DND-41 (cell line): ENCODE measurements around the gene LAT.

Experiments used
- EZH2 ChIP-seq: IDR thresholded peaks from 3 replicates; pipeline ENCODE4 v1.6.1; 2012; ENCODE audit warnings: borderline replicate concordance, low read depth, mild to moderate bottlenecking, moderate library complexity, low read length, inconsistent platforms; ENCODE audit not compliant: severe bottlenecking
- TF ChIP-seq, protein P1 (sequence below): IDR thresholded peaks from 2 replicates; pipeline ENCODE4 v1.5.1; 2012; ENCODE audit warnings: borderline replicate concordance, low read length, moderate library complexity, mild to moderate bottlenecking; ENCODE audit not compliant: poor library complexity, severe bottlenecking; ENCODE audit errors: extremely low read depth

DNA sequence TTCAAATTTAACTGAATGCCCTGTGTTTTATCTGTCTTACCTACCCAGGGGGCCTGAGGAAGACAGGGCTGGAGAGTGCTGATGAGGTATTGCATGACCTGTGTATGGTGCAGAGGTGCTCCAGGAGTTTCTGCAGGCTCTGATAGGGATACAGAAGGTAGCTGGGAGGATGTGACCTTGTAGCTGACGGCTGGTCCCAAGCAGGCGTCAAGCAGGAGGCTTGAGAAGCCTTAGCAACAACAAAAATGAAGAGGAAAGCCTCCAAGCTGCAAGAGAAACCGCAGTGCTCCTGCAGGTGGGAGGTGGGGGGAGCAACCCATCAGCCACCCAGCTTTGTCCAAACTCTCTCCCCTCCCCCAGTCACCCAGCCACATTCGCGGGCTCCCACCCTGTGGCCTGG, 40.4 kb downstream of the LAT start:
- TF ChIP-seq, protein P1, sequence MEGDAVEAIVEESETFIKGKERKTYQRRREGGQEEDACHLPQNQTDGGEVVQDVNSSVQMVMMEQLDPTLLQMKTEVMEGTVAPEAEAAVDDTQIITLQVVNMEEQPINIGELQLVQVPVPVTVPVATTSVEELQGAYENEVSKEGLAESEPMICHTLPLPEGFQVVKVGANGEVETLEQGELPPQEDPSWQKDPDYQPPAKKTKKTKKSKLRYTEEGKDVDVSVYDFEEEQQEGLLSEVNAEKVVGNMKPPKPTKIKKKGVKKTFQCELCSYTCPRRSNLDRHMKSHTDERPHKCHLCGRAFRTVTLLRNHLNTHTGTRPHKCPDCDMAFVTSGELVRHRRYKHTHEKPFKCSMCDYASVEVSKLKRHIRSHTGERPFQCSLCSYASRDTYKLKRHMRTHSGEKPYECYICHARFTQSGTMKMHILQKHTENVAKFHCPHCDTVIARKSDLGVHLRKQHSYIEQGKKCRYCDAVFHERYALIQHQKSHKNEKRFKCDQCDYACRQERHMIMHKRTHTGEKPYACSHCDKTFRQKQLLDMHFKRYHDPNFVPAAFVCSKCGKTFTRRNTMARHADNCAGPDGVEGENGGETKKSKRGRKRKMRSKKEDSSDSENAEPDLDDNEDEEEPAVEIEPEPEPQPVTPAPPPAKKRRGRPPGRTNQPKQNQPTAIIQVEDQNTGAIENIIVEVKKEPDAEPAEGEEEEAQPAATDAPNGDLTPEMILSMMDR = no peak
- no peak for TF ChIP-seq EZH2
